ENCODE results near the gene MAST4. TPM values are rescaled to one million over a fixed set of nuclear protein-coding genes. Genes with fewer than 3 reads are reported as not detected.

The MAST4 gene
- polyA plus RNA-seq, 2 of the 4 experiments (the other 2 are of a cell fraction), result 1.2 to 5.8 TPM

GRCh38 chr5:67019065-67019845 lies 423.1 kb downstream of the MAST4 start:
- no peak overlapping the region for H3K4me2 ChIP-seq
- peaks cover 26% of the 10 kb centered on the region for H3K4me1 ChIP-seq
- H3K9me3 ChIP-seq, result no peaks in the 10 kb centered on the region
- FAIRE-seq (peak; percentile 7), DNase-seq (ENCODE audit: low read depth in 1 of 2, low spot score in 1 of 2) (no peak), ATAC-seq (no peak)
- H3K27ac ChIP-seq, result no peak overlapping the region
- ChIA-PET POLR2A (no interaction called here), CTCF (interaction anchor here (1.2 kb wide), 1 partner anchor 68 kb away, joined by 3 read pairs; no protein-coding TSS in a partner anchor)
- no peak overlapping the region for H3K4me3 ChIP-seq
- WGBS (ENCODE audit: missing lambda C conversion rate), result 94% methylated on average over 7 of the region's 7 CpGs
- TF ChIP-seq RCOR1 (IDR thresholded peaks at IDR 0.05; ENCODE audit: low read depth, low read length), result no peak
- TF ChIP-seq NFE2L2 (conservative IDR thresholded peaks at IDR 0.05; ENCODE audit: low read length), result no peak
- no peak for TF ChIP-seq FOXS1 (CRISPR knock-in tag; IDR thresholded peaks at IDR 0.05)
- no peak for TF ChIP-seq CHD4 (IDR thresholded peaks at IDR 0.05; ENCODE audit: borderline replicate concordance)
- no peak for TF ChIP-seq HEYL (CRISPR knock-in tag; IDR thresholded peaks at IDR 0.05)
- no peak for TF ChIP-seq ZFP36 (IDR thresholded peaks at IDR 0.05; ENCODE audit: borderline replicate concordance, partially characterized antibody)
- no peak for TF ChIP-seq JUNB (IDR thresholded peaks at IDR 0.05)
- no peak for TF ChIP-seq CTCF (IDR thresholded peaks at IDR 0.05)
- TF ChIP-seq MYC (IDR thresholded peaks at IDR 0.05; ENCODE audit: borderline replicate concordance, low read length), result no peak
- no peak for TF ChIP-seq RARB (CRISPR knock-in tag; IDR thresholded peaks at IDR 0.05)

- FAIRE-seq (no peak), DNase-seq (ENCODE audit: low read depth in 1 of 2, low spot score in 1 of 2) (no peak), ATAC-seq (no peak)
- ChIA-PET CTCF (interaction anchor here (1.2 kb wide), 1 partner anchor 69 kb away, joined by 3 read pairs; no protein-coding TSS in a partner anchor), POLR2A (no interaction called here)
- H3K27ac ChIP-seq, result no peak overlapping the region
- H3K4me2 ChIP-seq, result no peak overlapping the region
- H3K4me3 ChIP-seq, result no peak overlapping the region
- H3K9me3 ChIP-seq, result no peaks in the 10 kb centered on the region
- WGBS (ENCODE audit: missing lambda C conversion rate), result 86% methylated on average over 3 of the region's 3 CpGs
- no peak for TF ChIP-seq HES2 (IDR thresholded peaks at IDR 0.05)
- H3K4me1 ChIP-seq, result peaks cover 17% of the 10 kb centered on the region
These were observed 424.0 kb downstream of the MAST4 start for GRCh38 chr5:67020096-67020615.

- ATAC-seq (no peak), FAIRE-seq (no peak), DNase-seq (ENCODE audit: low read depth in 1 of 2, low spot score in 1 of 2) (no peak)
- no peak overlapping the region for H3K4me2 ChIP-seq
- ChIA-PET POLR2A (no interaction called here), CTCF (no interaction called here)
- no peak overlapping the region for H3K27ac ChIP-seq
- H3K4me3 ChIP-seq, result no peak overlapping the region
- no peak for TF ChIP-seq ZC3H11A (IDR thresholded peaks at IDR 0.05)
- no peak for TF ChIP-seq ZFP36 (IDR thresholded peaks at IDR 0.05; ENCODE audit: borderline replicate concordance, partially characterized antibody)
- TF ChIP-seq ESRRA (IDR thresholded peaks at IDR 0.05; ENCODE audit: borderline replicate concordance, low read length), result no peak
- no peak for TF ChIP-seq POLR2AphosphoS2 (conservative IDR thresholded peaks at IDR 0.05; ENCODE audit: low read length)
- TF ChIP-seq HOXB13 (CRISPR knock-in tag; IDR thresholded peaks at IDR 0.05; ENCODE audit: low read depth), result no peak
- TF ChIP-seq, protein P1, sequence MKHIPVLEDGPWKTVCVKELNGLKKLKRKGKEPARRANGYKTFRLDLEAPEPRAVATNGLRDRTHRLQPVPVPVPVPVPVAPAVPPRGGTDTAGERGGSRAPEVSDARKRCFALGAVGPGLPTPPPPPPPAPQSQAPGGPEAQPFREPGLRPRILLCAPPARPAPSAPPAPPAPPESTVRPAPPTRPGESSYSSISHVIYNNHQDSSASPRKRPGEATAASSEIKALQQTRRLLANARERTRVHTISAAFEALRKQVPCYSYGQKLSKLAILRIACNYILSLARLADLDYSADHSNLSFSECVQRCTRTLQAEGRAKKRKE (CRISPR knock-in tag; IDR thresholded peaks at IDR 0.05; ENCODE audit: low read depth), result no peak
- 76% methylated on average over 1 of the region's 1 CpG for WGBS (ENCODE audit: missing lambda C conversion rate)
- H3K9me3 ChIP-seq, result no peaks in the 10 kb centered on the region
- peaks cover 8% of the 10 kb centered on the region; the same call in 2 of the 3 replicates for H3K4me1 ChIP-seq
These were observed 424.8 kb downstream of the MAST4 start for GRCh38 chr5:67021031-67021430.

GRCh38 chr5:67021521-67021920 lies 425.3 kb downstream of the MAST4 start:
- ChIA-PET CTCF (no interaction called here), POLR2A (no interaction called here)
- DNase-seq (ENCODE audit: low read depth in 1 of 2, low spot score in 1 of 2), result no peak
- H3K4me3 ChIP-seq, result no peak overlapping the region
- no peaks in the 10 kb centered on the region for H3K9me3 ChIP-seq
- no peak overlapping the region for H3K4me2 ChIP-seq
- no peak for ATAC-seq
- no peak overlapping the region for H3K27ac ChIP-seq
- TF ChIP-seq CHD4 (IDR thresholded peaks at IDR 0.05; ENCODE audit: borderline replicate concordance) (no peak), ZFP36 (IDR thresholded peaks at IDR 0.05; ENCODE audit: borderline replicate concordance, partially characterized antibody) (no peak), RFX5 (IDR thresholded peaks at IDR 0.05) (no peak), NPAS2 (CRISPR knock-in tag; IDR thresholded peaks at IDR 0.05; ENCODE audit: borderline replicate concordance) (no peak), TFCP2L1 (CRISPR knock-in tag; IDR thresholded peaks at IDR 0.05) (no peak), BHLHE40 (IDR thresholded peaks at IDR 0.05; ENCODE audit: low read depth, low read length) (no peak), RAD21 (conservative IDR thresholded peaks at IDR 0.05 in 1 of 2, IDR thresholded peaks at IDR 0.05 in 1 of 2) (no peak), TP53 (CRISPR knock-in tag; IDR thresholded peaks at IDR 0.05) (no peak), GATA3 (IDR thresholded peaks at IDR 0.05; ENCODE audit: borderline replicate concordance) (no peak), NFE2L2 (conservative IDR thresholded peaks at IDR 0.05; ENCODE audit: low read length) (no peak), CBX2 (IDR thresholded peaks at IDR 0.05; ENCODE audit: borderline replicate concordance, low read depth) (no peak), ZC3H11A (IDR thresholded peaks at IDR 0.05) (no peak), POLR2AphosphoS2 (conservative IDR thresholded peaks at IDR 0.05; ENCODE audit: low read length) (no peak)
- TF ChIP-seq, protein P2, sequence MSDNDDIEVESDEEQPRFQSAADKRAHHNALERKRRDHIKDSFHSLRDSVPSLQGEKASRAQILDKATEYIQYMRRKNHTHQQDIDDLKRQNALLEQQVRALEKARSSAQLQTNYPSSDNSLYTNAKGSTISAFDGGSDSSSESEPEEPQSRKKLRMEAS (IDR thresholded peaks at IDR 0.05), result no peak
- TF ChIP-seq, protein P3, sequence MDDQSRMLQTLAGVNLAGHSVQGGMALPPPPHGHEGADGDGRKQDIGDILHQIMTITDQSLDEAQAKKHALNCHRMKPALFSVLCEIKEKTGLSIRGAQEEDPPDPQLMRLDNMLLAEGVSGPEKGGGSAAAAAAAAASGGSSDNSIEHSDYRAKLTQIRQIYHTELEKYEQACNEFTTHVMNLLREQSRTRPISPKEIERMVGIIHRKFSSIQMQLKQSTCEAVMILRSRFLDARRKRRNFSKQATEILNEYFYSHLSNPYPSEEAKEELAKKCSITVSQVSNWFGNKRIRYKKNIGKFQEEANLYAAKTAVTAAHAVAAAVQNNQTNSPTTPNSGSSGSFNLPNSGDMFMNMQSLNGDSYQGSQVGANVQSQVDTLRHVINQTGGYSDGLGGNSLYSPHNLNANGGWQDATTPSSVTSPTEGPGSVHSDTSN (IDR thresholded peaks at IDR 0.05), result no peak
- H3K4me1 ChIP-seq, result peaks cover 3% of the 10 kb centered on the region; the same call in 1 of the 3 replicates
- FAIRE-seq, result no peak

Measured in A549 (cell line).